Adrenal gland (tissue), 12 donors: Measurements from ENCODE around the gene ARPC2. TPM values are rescaled to one million over a fixed set of nuclear protein-coding genes. Genes with fewer than 3 reads are reported as not detected.
"Not testable (repeated sequence)": the region's sequence is repeated elsewhere in the genome, so short reads cannot be mapped to it uniquely, and the experiment has no call there.

ENCODE experiments used
- DNase-seq, 7 donors: peaks; one replicate each; pipeline ENCODE4 v3.0.0-alpha.2; 2019 to 2020
- H3K27ac ChIP-seq, 5 donors: fragments of 200-600 bp; sonication (generic) in 4 of 5; 1 replicate in 3 of 5; 2 replicates in 2 of 5; pipeline versions ENCODE4 v1.5.1 to v1.8.0; 2016 to 2020; ENCODE audit warnings: mild to moderate bottlenecking in 1 of 5
- H3K27me3 ChIP-seq: fragments of 200-600 bp; 2 replicates; pipeline ENCODE4 v1.8.0; 2021
- H3K36me3 ChIP-seq, 2 donors: fragments of 200-600 bp; replicated peaks in 1 of 2; 1 replicate in 1 of 2; 2 replicates in 1 of 2; pipeline versions ENCODE4 v1.5.1 to v1.8.0; 2018 to 2022
- H3K4me1 ChIP-seq, 2 donors: fragments of 200-600 bp; replicated peaks in 1 of 2; 1 replicate in 1 of 2; 2 replicates in 1 of 2; pipeline versions ENCODE4 v1.5.1 to v1.8.0; 2018 to 2021
- H3K4me3 ChIP-seq, 4 donors: fragments of 200-600 bp; sonication (generic) in 3 of 4; one replicate each; pipeline ENCODE4 v1.5.1; 2016 to 2018
- H3K9me3 ChIP-seq, 3 donors: fragments of 200-600 bp; sonication (generic) in 1 of 3; replicated peaks in 1 of 3; 1 replicate in 2 of 3; 2 replicates in 1 of 3; pipeline versions ENCODE4 v1.5.1 to v1.8.0; 2016 to 2021
- POLR2A ChIP-seq, 2 donors: fragments of 450-650 bp; IDR thresholded peaks; one replicate each; pipeline ENCODE4 v1.6.1; 2017; ENCODE audit warnings: antibody characterized with exemption in 2 of 2, mild to moderate bottlenecking in 2 of 2, moderate library complexity in 1 of 2
- WGBS, 4 donors: extraction: QIAGEN DNeasy Blood & Tissue Kit in 2 of 4; methylation state at CpG; one replicate each; pipeline versions ENCODE4 v1.1.5 to v1.1.7; 2013 to 2017; 5-methylcytosine and 5-hydroxymethylcytosine counted together
- intact Hi-C, 2 donors: fragments of 100-400 bp; cut with DNase I; formaldehyde crosslinking; loops; one replicate each; pipeline versions ENCODE4 v1.14.1 to v1.15.0; 2022 to 2023
- polyA plus RNA-seq, 3 donors: library from polyadenylated mRNA; stranded (reverse); fragments of 200-250 nt in 2 of 3; fragments of 350-450 nt in 1 of 3; fragmentation: Illumina TruSeq in 1 of 3; extraction: RNeasy Lipid Tissue Mini Kit (QIAGEN cat#74804) in 1 of 3; gene quantifications; one replicate each; pipeline ENCODE4 v1.2.3, GENCODE V29; 2013 to 2014
- total RNA-seq, 9 donors: library from RNA; depleted of rRNA in 4 of 9; stranded (reverse); fragments of >200 nt in 4 of 9; fragments of 120-200 nt in 1 of 9; fragmentation: NEBNext Ultra II Directional in 1 of 9; extraction: Animal tissue kit (Norgen Biotek cat#: 25700) in 1 of 9; gene quantifications; one replicate each; pipeline versions ENCODE4 v1.1.0 to v1.2.4, GENCODE V29; 2013 to 2023
- TF ChIP-seq, protein P1 (sequence below), 6 experiments: fragments of 450-650 bp in 4 of 6; fragments of 200-600 bp in 2 of 6; sonication (generic) in 1 of 6; IDR thresholded peaks; 1 replicate in 5 of 6; 2 replicates in 1 of 6; pipeline versions ENCODE4 v1.5.1 to v1.8.0; 2016 to 2021; ENCODE audit warnings: antibody characterized with exemption in 6 of 6, mild to moderate bottlenecking in 2 of 6, moderate library complexity in 1 of 6
- donor health status: healthy with polysubstance abuse.
- donor health status: Bipolar disorder and iron deficiency.
- donor health status: DM: yes; HTN: yes; CAD: no.
- donor health status: DM: no; HTN: no; CAD: no.
- donor health status: DM: no; HTN: no; CAD: no.
- donor health status: DM: yes; HTN: yes; CAD: no.

The ARPC2 gene
- total and polyA plus RNA-seq, 12 donors = 93.5 to 284 (median 180) TPM

DNA sequence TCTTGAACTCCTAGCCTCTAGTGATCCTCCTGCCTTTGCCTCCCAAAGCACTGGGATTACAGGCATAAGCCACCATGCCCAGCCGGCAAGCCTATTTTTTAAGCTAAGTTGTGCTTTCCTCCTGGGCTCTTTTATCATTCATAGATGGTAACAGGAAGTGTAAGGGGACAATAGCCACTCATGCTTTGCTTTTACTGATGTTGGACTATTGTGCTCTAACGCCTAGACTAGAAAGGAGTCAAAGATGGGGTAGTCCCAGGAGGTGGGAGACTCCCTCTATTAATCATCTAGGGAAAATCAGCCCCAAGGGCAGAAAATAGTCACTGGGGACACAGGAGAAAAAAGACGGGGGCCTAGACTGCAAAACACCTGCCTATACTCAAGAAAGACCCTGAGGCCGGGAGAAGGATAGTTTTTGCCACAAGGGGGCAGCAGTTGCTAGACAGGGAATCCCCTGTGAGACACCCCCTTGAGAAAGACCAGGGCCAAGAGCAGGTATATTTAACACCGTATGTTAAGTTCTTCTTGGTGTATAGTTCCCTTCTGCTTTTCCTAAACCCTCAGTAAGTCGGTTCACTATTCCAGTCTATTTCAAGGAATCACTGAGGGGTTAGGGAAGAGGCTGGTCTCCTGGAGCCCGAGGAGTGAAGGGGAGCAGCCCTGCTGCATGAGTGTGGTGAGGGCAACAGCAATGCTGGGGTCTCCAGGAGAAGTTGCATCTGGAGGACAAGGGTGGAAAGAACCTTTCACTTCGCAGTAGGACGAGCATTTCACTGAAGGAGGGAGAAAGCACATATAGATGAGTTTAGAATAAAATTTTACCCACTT, 48.1 kb upstream of the ARPC2 start:
- 53 to 56% (median 56%) methylated on average over 9 of the region's 9 CpGs for WGBS, 4 donors
- intact Hi-C loops = no loop called here

DNA sequence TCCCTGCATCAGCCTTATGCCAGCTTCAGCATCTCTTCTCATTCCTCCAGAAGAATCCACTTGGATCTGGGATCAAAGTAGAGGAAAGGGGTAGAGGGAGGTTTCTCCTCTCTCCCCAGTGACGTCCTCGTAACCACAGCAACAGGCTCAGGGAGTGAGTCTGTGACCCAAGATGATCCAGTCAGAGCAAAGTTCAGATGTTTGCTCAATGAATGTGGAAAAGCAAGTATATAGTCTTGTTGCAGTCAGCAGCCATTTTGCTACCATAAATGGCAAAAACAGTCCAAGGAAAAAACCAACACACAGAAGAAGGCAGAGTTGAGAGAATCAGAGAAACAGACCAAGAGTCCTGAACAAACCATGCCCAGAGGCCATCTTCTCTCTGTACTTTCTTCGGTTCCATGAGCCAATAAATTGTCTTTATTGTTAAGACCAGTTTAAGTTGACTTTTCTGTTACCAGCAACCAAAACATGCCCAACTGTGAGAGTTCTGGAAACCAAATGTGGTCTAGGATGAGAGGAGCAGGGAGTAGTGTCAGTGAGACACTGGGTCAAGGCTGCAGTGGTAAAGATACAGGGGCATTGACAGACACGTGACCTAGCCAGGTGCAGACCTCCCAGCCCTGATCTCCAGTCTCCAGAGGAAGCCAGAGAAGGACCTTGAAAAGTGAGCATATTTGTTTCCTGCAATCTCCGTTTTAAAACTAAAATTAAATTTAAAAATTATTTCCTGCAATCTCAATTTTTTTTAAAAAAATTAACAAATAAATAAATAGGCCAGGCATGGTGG, 47.0 kb upstream of the ARPC2 start:
- H3K4me1 ChIP-seq = no peaks in the 10 kb centered on the region
- H3K9me3 ChIP-seq = no peaks in the 10 kb centered on the region
- no peak overlapping the region for H3K27ac ChIP-seq
- WGBS, 4 donors = 55 to 65% (median 64%) methylated on average over 5 of the region's 5 CpGs
- no peak overlapping the region for H3K4me3 ChIP-seq
- intact Hi-C loops = no loop called here
- peak in 2 of 7 donors; percentile 23 to 26 for DNase-seq
- H3K36me3 ChIP-seq = no peaks in the 10 kb centered on the region
- H3K27me3 ChIP-seq = peaks cover 8% of the 10 kb centered on the region
- TF ChIP-seq POLR2A (IDR thresholded peaks at IDR 0.05) = no peak
- TF ChIP-seq, protein P1, sequence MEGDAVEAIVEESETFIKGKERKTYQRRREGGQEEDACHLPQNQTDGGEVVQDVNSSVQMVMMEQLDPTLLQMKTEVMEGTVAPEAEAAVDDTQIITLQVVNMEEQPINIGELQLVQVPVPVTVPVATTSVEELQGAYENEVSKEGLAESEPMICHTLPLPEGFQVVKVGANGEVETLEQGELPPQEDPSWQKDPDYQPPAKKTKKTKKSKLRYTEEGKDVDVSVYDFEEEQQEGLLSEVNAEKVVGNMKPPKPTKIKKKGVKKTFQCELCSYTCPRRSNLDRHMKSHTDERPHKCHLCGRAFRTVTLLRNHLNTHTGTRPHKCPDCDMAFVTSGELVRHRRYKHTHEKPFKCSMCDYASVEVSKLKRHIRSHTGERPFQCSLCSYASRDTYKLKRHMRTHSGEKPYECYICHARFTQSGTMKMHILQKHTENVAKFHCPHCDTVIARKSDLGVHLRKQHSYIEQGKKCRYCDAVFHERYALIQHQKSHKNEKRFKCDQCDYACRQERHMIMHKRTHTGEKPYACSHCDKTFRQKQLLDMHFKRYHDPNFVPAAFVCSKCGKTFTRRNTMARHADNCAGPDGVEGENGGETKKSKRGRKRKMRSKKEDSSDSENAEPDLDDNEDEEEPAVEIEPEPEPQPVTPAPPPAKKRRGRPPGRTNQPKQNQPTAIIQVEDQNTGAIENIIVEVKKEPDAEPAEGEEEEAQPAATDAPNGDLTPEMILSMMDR (IDR thresholded peaks at IDR 0.05) = no peak

More for the DNA sequence above, 48.1 kb upstream of the ARPC2 start:
- Histone ChIP-seq H3K27me3 (peaks cover 8% of the 10 kb centered on the region), H3K36me3 (no peaks in the 10 kb centered on the region), H3K4me1 (no peaks in the 10 kb centered on the region), H3K4me3 (no peak overlapping the region), H3K9me3 (no peaks in the 10 kb centered on the region), H3K27ac (no peak overlapping the region)
- TF ChIP-seq, protein P1 (IDR thresholded peaks at IDR 0.05) = peak; percentile 21 to 57 (median 39)
- TF ChIP-seq POLR2A (IDR thresholded peaks at IDR 0.05) = no peak
- peak in 6 of 7 donors; percentile 25 to 66 (median 52) for DNase-seq

DNA sequence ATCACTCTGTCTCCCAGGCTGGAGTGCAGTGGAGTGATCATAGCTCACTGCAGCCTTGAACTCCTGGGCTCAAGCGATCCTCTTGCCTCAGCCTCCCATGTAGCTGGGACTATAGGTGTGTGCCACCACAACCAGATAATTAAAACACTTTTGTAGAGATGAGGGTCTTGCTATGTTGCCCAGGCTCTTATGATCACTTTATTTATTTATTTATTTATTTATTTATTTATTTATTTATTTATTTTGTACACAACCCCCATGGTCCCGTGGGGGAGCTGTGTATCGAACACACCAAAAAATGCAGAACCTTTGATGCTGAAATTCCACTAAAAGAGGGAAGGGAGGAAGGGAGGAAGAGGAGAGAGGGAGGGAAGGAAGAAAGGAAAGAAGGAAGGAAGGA, 45.2 kb upstream of the ARPC2 start:
- H3K27ac ChIP-seq, DNase-seq, H3K4me1 ChIP-seq, H3K4me3 ChIP-seq, intact Hi-C loops, H3K27me3 ChIP-seq, H3K36me3 ChIP-seq, H3K9me3 ChIP-seq: not testable (repeated sequence)
- 83 to 98% (median 89%) methylated on average over 3 of the region's 3 CpGs for WGBS, 4 donors

DNA sequence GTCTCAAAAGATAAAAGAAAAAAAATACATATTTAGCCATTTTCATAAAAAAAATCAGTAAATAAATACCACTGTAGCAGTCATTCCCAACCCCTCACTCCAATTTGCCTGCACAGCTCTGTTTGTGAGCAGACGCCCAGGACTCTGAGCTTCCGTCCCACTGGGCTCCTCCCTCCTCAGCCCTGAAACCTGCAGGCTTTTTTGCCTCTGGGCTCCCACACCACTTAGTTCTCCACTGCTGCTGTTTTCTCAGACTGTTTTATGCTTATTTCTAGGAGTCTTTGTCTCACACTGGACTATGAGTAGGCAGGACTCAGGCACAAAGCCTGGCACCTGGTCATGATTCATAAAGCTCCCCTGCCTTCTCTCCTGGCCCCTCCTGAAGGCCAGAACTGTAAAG, 44.1 kb upstream of the ARPC2 start:
- intact Hi-C loops = no loop called here
- no peaks in the 10 kb centered on the region for H3K9me3 ChIP-seq

More for the DNA sequence above, 44.1 kb upstream of the ARPC2 start:
- WGBS, 4 donors = 73 to 80% (median 80%) methylated on average over 2 of the region's 2 CpGs
- Histone ChIP-seq H3K4me1 (no peaks in the 10 kb centered on the region), H3K36me3 (no peaks in the 10 kb centered on the region), H3K4me3 (no peak overlapping the region), H3K27me3 (no peaks in the 10 kb centered on the region), H3K27ac (no peak overlapping the region)
- DNase-seq = no peak
- TF ChIP-seq, protein P1 (IDR thresholded peaks at IDR 0.05) = no peak
- no peak for TF ChIP-seq POLR2A (IDR thresholded peaks at IDR 0.05)
